ENCODE results near the gene LY6G6C. TPM values are rescaled to one million over a fixed set of nuclear protein-coding genes. Genes with fewer than 3 reads are reported as not detected.
A peak's percentile ranks its signal among the peaks of the same experiment; 100 is the strongest.

The LY6G6C gene
- total and polyA plus RNA-seq, 7 experiments from 2014 or later = 1.2 TPM; not detected in 6

- H3K9me3 ChIP-seq (ENCODE audit: control insufficient read depth in 2 of 3, low read length in 3 of 3) = no peaks in the 10 kb centered on the region
- Mint-ChIP-seq H3K4me3 (no peak overlapping the region), H3K4me1 (peaks cover 0 to 9% (median 0%) of the 10 kb centered on the region in 7 donors), H3K36me3 (peaks cover 0 to 25% (median 10%) of the 10 kb centered on the region in 5 donors), H3K9me3 (no peaks in the 10 kb centered on the region), H3K27me3 (no peaks in the 10 kb centered on the region), H3K27ac (peak overlapping the region in 1 of 9 donors; percentile 28)
- H3K27ac ChIP-seq (ENCODE audit: low read depth, low read length) = no peak overlapping the region
- intact Hi-C loops (cut with micrococcal nuclease) = no loop called here
- no peak for ATAC-seq
- H3K4me3 ChIP-seq (ENCODE audit: low read length) = no peak overlapping the region
- no peaks in the 10 kb centered on the region for H3K27me3 ChIP-seq (ENCODE audit: control insufficient read depth in 2 of 2, insufficient read depth in 2 of 2, low read length in 2 of 2)
- H3K36me3 ChIP-seq (ENCODE audit: control insufficient read depth in 2 of 3, insufficient read depth in 3 of 3, low read length in 3 of 3) = peaks cover 0 to 61% (median 21%) of the 10 kb centered on the region in 3 experiments
- H3K4me1 ChIP-seq (ENCODE audit: control insufficient read depth in 2 of 2, insufficient read depth in 2 of 2, low read length in 2 of 2) = no peaks in the 10 kb centered on the region
- CTCF ChIA-PET = interaction anchor here (0.5 to 1.3 kb wide), 4 partner anchors 9 to 149 kb away, joined by 3 to 6 read pairs (median 3); no protein-coding TSS in a partner anchor
- no peak for DNase-seq
- POLR2A ChIA-PET = no interaction called here
These were observed 34.2 kb downstream of the LY6G6C start for GRCh38 chr6:31687321-31687720.

- Mint-ChIP-seq H3K4me3 (no peak overlapping the region), H3K36me3 (peaks cover 0 to 25% (median 10%) of the 10 kb centered on the region in 5 donors), H3K9me3 (no peaks in the 10 kb centered on the region), H3K27ac (peak overlapping the region in 1 of 9 donors; percentile 61), H3K4me1 (peaks cover 2 to 15% (median 3%) of the 10 kb centered on the region in 7 donors), H3K27me3 (no peaks in the 10 kb centered on the region)
- H3K27me3 ChIP-seq (ENCODE audit: control insufficient read depth in 2 of 2, insufficient read depth in 2 of 2, low read length in 2 of 2) = no peaks in the 10 kb centered on the region
- no peaks in the 10 kb centered on the region for H3K9me3 ChIP-seq (ENCODE audit: control insufficient read depth in 2 of 3, low read length in 3 of 3)
- ChIA-PET POLR2A (interaction anchor here (0.5 to 0.7 kb wide), 2 partner anchors 12 to 531 kb away, joined by 3 read pairs; no protein-coding TSS in a partner anchor), CTCF (interaction anchor here (1.3 kb wide), 2 partner anchors 13 to 144 kb away, joined by 3 to 6 read pairs; no protein-coding TSS in a partner anchor)
- H3K4me3 ChIP-seq (ENCODE audit: low read length) = no peak overlapping the region
- no peak for DNase-seq
- peaks cover 3% of the 10 kb centered on the region in 2 donors for H3K4me1 ChIP-seq (ENCODE audit: control insufficient read depth in 2 of 2, insufficient read depth in 2 of 2, low read length in 2 of 2)
- H3K36me3 ChIP-seq (ENCODE audit: control insufficient read depth in 2 of 3, insufficient read depth in 3 of 3, low read length in 3 of 3) = peaks cover 0 to 55% (median 21%) of the 10 kb centered on the region in 3 experiments
- no peak overlapping the region for H3K27ac ChIP-seq (ENCODE audit: low read depth, low read length)
- no peak for ATAC-seq
- intact Hi-C loops (cut with micrococcal nuclease) = no loop called here
These were observed 35.1 kb downstream of the LY6G6C start for GRCh38 chr6:31686483-31686882.

- intact Hi-C loops (cut with micrococcal nuclease) = loop anchor here in 1 of 2 donors (5.0 kb wide), 1 partner anchor 54 kb away; the partner anchor contains the start of gene CLIC1
- CTCF ChIA-PET = interaction anchor here (1.5 kb wide), 1 partner anchor 134 kb away, joined by 5 read pairs; no protein-coding TSS in a partner anchor
- H3K4me3 Mint-ChIP-seq = no peak overlapping the region
These were observed 38.0 kb downstream of the LY6G6C start for GRCh38 chr6:31683591-31683990.

DNA sequence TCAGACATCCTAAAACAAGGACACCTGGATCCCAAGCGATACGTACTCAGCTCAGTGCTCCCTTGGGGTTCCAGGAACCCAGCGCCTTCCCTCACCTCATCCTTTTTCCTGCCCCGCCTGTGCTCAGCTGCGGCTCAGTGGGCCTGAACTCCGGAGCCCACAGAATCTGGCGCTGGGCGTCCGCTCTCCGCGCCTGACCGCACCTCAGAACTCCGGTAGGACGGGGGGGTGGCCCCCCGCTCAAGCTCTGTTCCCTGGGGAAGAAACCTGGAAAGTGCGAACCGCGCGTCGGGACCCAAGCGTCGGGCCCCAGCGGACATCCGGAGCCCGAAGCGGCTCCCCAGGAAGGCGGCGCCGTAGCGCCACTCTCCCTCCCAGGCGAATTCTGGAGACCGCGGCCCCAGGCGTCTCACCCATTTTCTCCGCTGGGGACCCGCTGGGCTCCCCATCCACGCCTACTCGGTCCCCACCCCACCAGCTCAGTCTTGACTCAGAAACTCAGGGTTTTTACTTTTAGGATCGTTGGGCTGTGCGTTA is 40.3 kb downstream of the LY6G6C start:
- H3K27me3 Mint-ChIP-seq = no peaks in the 10 kb centered on the region
- H3K27ac Mint-ChIP-seq = peak overlapping the region; percentile 41 to 86 (median 68)
- H3K4me3 Mint-ChIP-seq = peak overlapping the region; percentile 86 to 98 (median 90)
- Histone ChIP-seq H3K4me3 (ENCODE audit: low read length) (peak overlapping the region; percentile 78), H3K27me3 (ENCODE audit: control insufficient read depth in 2 of 2, insufficient read depth in 2 of 2, low read length in 2 of 2) (no peaks in the 10 kb centered on the region), H3K27ac (ENCODE audit: low read depth, low read length) (peak overlapping the region; percentile 68), H3K9me3 (ENCODE audit: control insufficient read depth in 2 of 3, low read length in 3 of 3) (no peaks in the 10 kb centered on the region), H3K36me3 (ENCODE audit: control insufficient read depth in 2 of 3, insufficient read depth in 3 of 3, low read length in 3 of 3) (peaks cover 0 to 7% (median 0%) of the 10 kb centered on the region in 3 experiments), H3K4me1 (ENCODE audit: control insufficient read depth in 2 of 2, insufficient read depth in 2 of 2, low read length in 2 of 2) (peaks cover 15 to 16% of the 10 kb centered on the region in 2 donors)
- H3K9me3 Mint-ChIP-seq = no peaks in the 10 kb centered on the region
- intact Hi-C loops (cut with micrococcal nuclease) = loop anchor here (1.0 to 5.0 kb wide), 5 partner anchors 22 to 88 kb away; partner anchors contain the start of genes ABHD16A (in 1 of the 2), BAG6 (in 1 of the 2), CLIC1 (in 1 of the 2) and DDAH2 (in 1 of the 2)
- H3K36me3 Mint-ChIP-seq = peaks cover 0 to 6% (median 2%) of the 10 kb centered on the region in 5 donors
- ChIA-PET CTCF (interaction anchor here (0.6 to 2.1 kb wide), 8 partner anchors 31 to 153 kb away, joined by 3 to 12 read pairs (median 4); partner anchors contain the start of gene HSPA1B), POLR2A (interaction anchor here (0.8 to 2.1 kb wide), 11 partner anchors 9 to 149 kb away, joined by 3 to 18 read pairs (median 4); partner anchors contain the start of genes ABHD16A, BAG6 and C6orf47)
- ATAC-seq = peak; percentile 71
- peaks cover 14 to 32% (median 19%) of the 10 kb centered on the region in 7 donors for H3K4me1 Mint-ChIP-seq
- DNase-seq = peak in 8 of 9 donors; percentile 22 to 59 (median 28)

More at GRCh38 chr6:31683591-31683990, 38.0 kb downstream of the LY6G6C start:
- Histone ChIP-seq H3K27me3 (ENCODE audit: control insufficient read depth in 2 of 2, insufficient read depth in 2 of 2, low read length in 2 of 2) (no peaks in the 10 kb centered on the region), H3K36me3 (ENCODE audit: control insufficient read depth in 2 of 3, insufficient read depth in 3 of 3, low read length in 3 of 3) (peaks cover 0 to 31% (median 21%) of the 10 kb centered on the region in 3 experiments), H3K4me1 (ENCODE audit: control insufficient read depth in 2 of 2, insufficient read depth in 2 of 2, low read length in 2 of 2) (peaks cover 15 to 16% of the 10 kb centered on the region in 2 donors), H3K4me3 (ENCODE audit: low read length) (no peak overlapping the region), H3K27ac (ENCODE audit: low read depth, low read length) (no peak overlapping the region), H3K9me3 (ENCODE audit: control insufficient read depth in 2 of 3, low read length in 3 of 3) (no peaks in the 10 kb centered on the region)
- no peak for ATAC-seq
- Mint-ChIP-seq H3K9me3 (no peaks in the 10 kb centered on the region), H3K27ac (peak overlapping the region in 3 of 9 donors; percentile 41 to 59 (median 48)), H3K27me3 (no peaks in the 10 kb centered on the region), H3K4me1 (peaks cover 14 to 24% (median 17%) of the 10 kb centered on the region in 7 donors), H3K36me3 (peaks cover 0 to 14% (median 5%) of the 10 kb centered on the region in 5 donors)
- POLR2A ChIA-PET = interaction anchor here (0.6 to 1.6 kb wide), 3 partner anchors 16 to 31 kb away, joined by 3 to 4 read pairs (median 4); partner anchors contain the start of genes ABHD16A and BAG6
- DNase-seq = no peak

DNA sequence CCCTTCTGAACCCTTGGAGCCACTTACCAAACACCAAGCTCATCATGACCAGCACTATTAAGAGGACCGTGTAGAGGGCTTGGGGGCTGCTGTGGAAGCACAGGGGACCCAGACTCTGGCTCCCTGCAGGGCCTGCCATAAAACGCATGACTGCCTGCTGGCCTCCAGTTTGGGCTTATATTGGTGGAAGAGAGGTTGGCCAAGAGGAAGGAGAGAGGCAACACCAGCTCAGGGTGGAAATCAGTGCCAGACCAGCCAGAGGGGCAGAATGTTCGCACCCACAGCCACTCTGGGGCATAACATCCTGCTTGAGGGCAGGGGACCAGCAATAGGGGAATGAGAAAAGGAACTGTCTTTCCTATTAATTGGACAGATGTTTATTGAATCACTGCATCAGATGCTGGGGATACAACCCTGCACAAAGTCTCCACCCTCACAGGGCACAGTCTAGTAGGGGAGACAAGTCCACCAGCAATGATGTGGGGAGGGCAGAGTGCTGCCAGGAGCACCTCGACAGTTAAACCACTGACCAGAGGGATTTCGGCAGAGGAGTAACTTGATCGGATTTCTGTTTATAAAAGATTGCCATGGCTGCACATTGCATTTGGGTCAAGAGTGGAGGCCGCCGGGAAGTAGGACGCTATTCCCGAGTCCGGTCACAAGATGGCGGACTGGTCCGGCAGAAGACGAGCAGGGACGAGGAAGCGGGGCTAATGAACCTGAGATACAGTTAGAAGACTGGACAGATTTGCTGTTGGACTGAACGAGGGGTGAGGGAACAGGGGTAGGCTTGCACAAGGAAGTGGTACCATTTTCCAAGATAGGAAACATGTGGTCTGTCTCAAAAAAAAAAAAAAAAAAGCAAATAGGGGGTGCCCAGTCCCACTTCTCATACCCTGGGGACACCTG is 41.1 kb downstream of the LY6G6C start, which contains the start of gene LY6G5C:
LY6G5C (minus strand) TSS at position 842 of the 909 bp plus-strand sequence; CDS start at position 148, 694 bp downstream.
- Mint-ChIP-seq H3K4me3 (peak within 1 kb of the TSS; percentile 86 to 98 (median 90)), H3K27ac (peak within 1 kb of the TSS; percentile 60 to 86 (median 68)), H3K27me3 (no peaks in the 10 kb centered on the region), H3K36me3 (peaks cover 0 to 4% (median 0%) of the 10 kb centered on the region in 5 donors), H3K4me1 (peaks cover 14 to 32% (median 19%) of the 10 kb centered on the region in 7 donors), H3K9me3 (no peaks in the 10 kb centered on the region)
- H3K4me1 ChIP-seq (ENCODE audit: control insufficient read depth in 2 of 2, insufficient read depth in 2 of 2, low read length in 2 of 2) = peaks cover 15 to 16% of the 10 kb centered on the region in 2 donors
- no peaks in the 10 kb centered on the region for H3K27me3 ChIP-seq (ENCODE audit: control insufficient read depth in 2 of 2, insufficient read depth in 2 of 2, low read length in 2 of 2)
- no peaks in the 10 kb centered on the region for H3K36me3 ChIP-seq (ENCODE audit: control insufficient read depth in 2 of 3, insufficient read depth in 3 of 3, low read length in 3 of 3)
- peak within 1 kb of the TSS; percentile 78 for H3K4me3 ChIP-seq (ENCODE audit: low read length)
- ChIA-PET POLR2A (interaction anchor here (0.7 to 2.1 kb wide), 14 partner anchors 10 to 450 kb away, joined by 3 to 18 read pairs (median 4); partner anchors contain the start of genes ABHD16A, BAG6, C6orf47 and DDX39B), CTCF (interaction anchor here (0.6 to 2.1 kb wide), 10 partner anchors 32 to 268 kb away, joined by 3 to 12 read pairs (median 4); partner anchors contain the start of gene HSPA1B)
- H3K27ac ChIP-seq (ENCODE audit: low read depth, low read length) = peak within 1 kb of the TSS; percentile 68
- DNase-seq (peak in 7 of 9 donors; percentile 28 to 65 (median 49)), ATAC-seq (peak; percentile 80)
- intact Hi-C loops (cut with micrococcal nuclease) = loop anchor here (1.0 to 5.0 kb wide), 9 partner anchors 15 to 184 kb away; partner anchors contain the start of genes ABHD16A (in 1 of the 2), BAG6 (in 1 of the 2), CLIC1 (in 1 of the 2) and DDAH2 (in 1 of the 2)
- H3K9me3 ChIP-seq (ENCODE audit: control insufficient read depth in 2 of 3, low read length in 3 of 3) = no peaks in the 10 kb centered on the region

All from naive thymus-derived CD4-positive, alpha-beta T cell (primary cell).